ENCODE data around the gene ADCY4.

Gene ADCY4

GRCh38 chr14:24273422-24273998 lies 61.4 kb downstream of the ADCY4 start:
- DNase-seq (ENCODE audit: low spot score), result peak; percentile 44

- DNase-seq (ENCODE audit: low spot score), result no peak
Observed at GRCh38 chr14:24272467-24272866, 62.4 kb downstream of the ADCY4 start.

GRCh38 chr14:24271834-24272263 lies 63.0 kb downstream of the ADCY4 start:
- DNase-seq (ENCODE audit: low spot score), result no peak

GRCh38 chr14:24271134-24271833 lies 63.6 kb downstream of the ADCY4 start, which contains the start of gene RABGGTA:
Gene RABGGTA, minus strand, starts transcription at chr14:24271597. Its CDS starts 482 bp downstream, at chr14:24271115.
- DNase-seq (ENCODE audit: low spot score), result peak; percentile 93

- no peak for DNase-seq (ENCODE audit: low spot score)
Observed at GRCh38 chr14:24270537-24271133, 64.2 kb downstream of the ADCY4 start.

GRCh38 chr14:24269910-24270536 lies 64.8 kb downstream of the ADCY4 start:
- no peak for DNase-seq (ENCODE audit: low spot score)

- DNase-seq (ENCODE audit: low spot score), result no peak
Observed at GRCh38 chr14:24269368-24269767, 65.5 kb downstream of the ADCY4 start.

Measured in HuH-7 (cell line).